Immature natural killer cell (primary cell): Measurements from ENCODE around the gene ALPG. TPM values are rescaled to one million over a fixed set of nuclear protein-coding genes. Genes with fewer than 3 reads are reported as not detected.
"Not testable (repeated sequence)": the region's sequence is repeated elsewhere in the genome, so short reads cannot be mapped to it uniquely, and the experiment has no call there.

ENCODE experiments used
- DNase-seq, 3 donors: peaks; one replicate each; pipeline ENCODE4 v3.0.0; 2022; ENCODE audit warnings: mixed read lengths in 1 of 3
- H3K27ac Mint-ChIP-seq, 6 donors: one replicate each; pipeline ENCODE4 v1.8.0; 2020; ENCODE audit warnings: mixed read lengths in 6 of 6, mild to moderate bottlenecking in 5 of 6, inconsistent platforms in 4 of 6, moderate library complexity in 3 of 6
- H3K27me3 Mint-ChIP-seq, 3 donors: one replicate each; pipeline ENCODE4 v1.8.0; 2020 to 2021; ENCODE audit warnings: low read depth in 3 of 3, mild to moderate bottlenecking in 3 of 3, mixed read lengths in 3 of 3, moderate library complexity in 3 of 3, inconsistent platforms in 1 of 3
- H3K36me3 Mint-ChIP-seq, 3 donors: one replicate each; pipeline ENCODE4 v1.8.0; 2020; ENCODE audit warnings: mixed read lengths in 3 of 3, inconsistent platforms in 2 of 3, mild to moderate bottlenecking in 2 of 3
- H3K4me1 Mint-ChIP-seq, 2 donors: one replicate each; pipeline ENCODE4 v1.8.0; 2020; ENCODE audit warnings: inconsistent platforms in 2 of 2, mild to moderate bottlenecking in 2 of 2, mixed read lengths in 2 of 2, moderate library complexity in 1 of 2
- H3K4me3 Mint-ChIP-seq, 5 donors: one replicate each; pipeline ENCODE4 v1.8.0; 2020; ENCODE audit warnings: mild to moderate bottlenecking in 5 of 5, mixed read lengths in 5 of 5, inconsistent platforms in 3 of 5, moderate library complexity in 3 of 5
- H3K9me3 Mint-ChIP-seq, 6 donors: one replicate each; pipeline ENCODE4 v1.8.0; 2020; ENCODE audit warnings: mild to moderate bottlenecking in 6 of 6, mixed read lengths in 6 of 6, inconsistent platforms in 4 of 6, moderate library complexity in 3 of 6
- polyA plus RNA-seq, 3 donors: library from polyadenylated mRNA; unstranded; fragments of 300-500 nt; fragmentation: Illumina TruSeq; gene quantifications; one replicate each; pipeline ENCODE4 v1.2.3, GENCODE V29; 2021

The ALPG gene
- polyA plus RNA-seq, 3 donors from 2014 or later: not detected

GRCh38 chr2:232382331-232383225 is 24.1 kb upstream of the ALPG start:
- no peak overlapping the region for H3K27ac Mint-ChIP-seq
- DNase-seq: no peak
- H3K27me3 Mint-ChIP-seq: peaks cover 2 to 7% (median 7%) of the 10 kb centered on the region in 3 donors
- no peaks in the 10 kb centered on the region for H3K9me3 Mint-ChIP-seq
- H3K4me3 Mint-ChIP-seq: no peak overlapping the region
- no peaks in the 10 kb centered on the region for H3K4me1 Mint-ChIP-seq
- H3K36me3 Mint-ChIP-seq: no peaks in the 10 kb centered on the region

GRCh38 chr2:232384466-232384865 is 22.2 kb upstream of the ALPG start:
- no peaks in the 10 kb centered on the region for H3K4me1 Mint-ChIP-seq
- H3K9me3 Mint-ChIP-seq: no peaks in the 10 kb centered on the region
- DNase-seq: no peak
- H3K36me3 Mint-ChIP-seq: peaks cover 0 to 3% (median 0%) of the 10 kb centered on the region in 3 donors
- peaks cover 2 to 7% (median 7%) of the 10 kb centered on the region in 3 donors for H3K27me3 Mint-ChIP-seq
- no peak overlapping the region for H3K4me3 Mint-ChIP-seq
- H3K27ac Mint-ChIP-seq: no peak overlapping the region

GRCh38 chr2:232385058-232385457 is 21.6 kb upstream of the ALPG start:
- not testable (repeated sequence) for H3K27me3 Mint-ChIP-seq, H3K36me3 Mint-ChIP-seq, H3K9me3 Mint-ChIP-seq, DNase-seq, H3K27ac Mint-ChIP-seq, H3K4me1 Mint-ChIP-seq, H3K4me3 Mint-ChIP-seq

GRCh38 chr2:232385660-232386489 is 20.8 kb upstream of the ALPG start:
- H3K27ac Mint-ChIP-seq: no peak overlapping the region
- H3K36me3 Mint-ChIP-seq: peaks cover 0 to 3% (median 0%) of the 10 kb centered on the region in 3 donors
- no peak overlapping the region for H3K4me3 Mint-ChIP-seq
- no peak for DNase-seq
- no peaks in the 10 kb centered on the region for H3K4me1 Mint-ChIP-seq
- no peaks in the 10 kb centered on the region for H3K9me3 Mint-ChIP-seq
- peaks cover 3 to 9% (median 7%) of the 10 kb centered on the region in 3 donors for H3K27me3 Mint-ChIP-seq

- Mint-ChIP-seq H3K9me3 (no peaks in the 10 kb centered on the region), H3K27me3 (peaks cover 3 to 9% (median 7%) of the 10 kb centered on the region in 3 donors), H3K4me3 (no peak overlapping the region), H3K36me3 (peaks cover 0 to 3% (median 0%) of the 10 kb centered on the region in 3 donors), H3K27ac (no peak overlapping the region), H3K4me1 (no peaks in the 10 kb centered on the region)
- DNase-seq: no peak
These were observed 20.2 kb upstream of the ALPG start for GRCh38 chr2:232386490-232386739.

- H3K4me3 Mint-ChIP-seq: no peak overlapping the region
- H3K4me1 Mint-ChIP-seq: no peaks in the 10 kb centered on the region
- no peak overlapping the region for H3K27ac Mint-ChIP-seq
- H3K27me3 Mint-ChIP-seq: peaks cover 1 to 9% (median 7%) of the 10 kb centered on the region in 3 donors
- H3K36me3 Mint-ChIP-seq: peaks cover 0 to 3% (median 0%) of the 10 kb centered on the region in 3 donors
- no peak for DNase-seq
- H3K9me3 Mint-ChIP-seq: no peaks in the 10 kb centered on the region
These were observed 19.7 kb upstream of the ALPG start for GRCh38 chr2:232386740-232387450.

GRCh38 chr2:232387451-232388171 is 19.0 kb upstream of the ALPG start:
- Mint-ChIP-seq H3K27me3 (peaks cover 1 to 9% (median 7%) of the 10 kb centered on the region in 3 donors), H3K27ac (no peak overlapping the region), H3K4me1 (no peaks in the 10 kb centered on the region), H3K4me3 (no peak overlapping the region), H3K9me3 (no peaks in the 10 kb centered on the region), H3K36me3 (peaks cover 0 to 3% (median 0%) of the 10 kb centered on the region in 3 donors)
- no peak for DNase-seq

DNA sequence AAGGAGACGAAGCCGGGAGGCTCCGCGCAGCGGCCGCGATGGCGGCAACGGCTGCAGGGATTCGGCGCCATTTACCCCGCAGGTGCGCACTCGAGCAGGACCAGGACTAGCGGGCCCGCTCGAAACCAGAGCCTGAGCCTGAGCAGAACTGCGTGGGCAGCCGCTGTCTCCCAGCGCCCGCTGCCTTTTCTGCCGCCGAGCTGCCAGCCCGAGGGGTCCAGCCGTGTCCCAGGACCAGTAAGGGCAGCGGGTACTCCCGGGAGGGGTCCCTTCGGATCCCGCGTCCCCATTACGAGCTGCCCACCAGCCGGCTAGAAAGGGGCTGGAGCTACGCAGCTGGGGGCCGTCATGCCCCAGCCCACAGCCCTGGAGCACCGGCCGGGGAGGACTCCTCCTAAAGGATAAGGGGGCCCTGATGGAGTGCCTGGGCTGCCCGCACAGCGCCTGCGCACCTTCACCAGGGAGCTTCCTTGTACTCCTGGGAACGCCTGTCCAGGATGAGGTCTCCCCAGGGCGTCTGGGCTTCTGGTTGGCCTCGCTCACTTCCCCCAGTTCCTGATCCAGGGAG is 18.2 kb upstream of the ALPG start:
- no peak overlapping the region for H3K27ac Mint-ChIP-seq
- no peaks in the 10 kb centered on the region for H3K9me3 Mint-ChIP-seq
- no peaks in the 10 kb centered on the region for H3K4me1 Mint-ChIP-seq
- peaks cover 1 to 9% (median 4%) of the 10 kb centered on the region in 3 donors for H3K27me3 Mint-ChIP-seq
- DNase-seq: no peak
- peaks cover 0 to 3% (median 0%) of the 10 kb centered on the region in 3 donors for H3K36me3 Mint-ChIP-seq
- H3K4me3 Mint-ChIP-seq: no peak overlapping the region

DNA sequence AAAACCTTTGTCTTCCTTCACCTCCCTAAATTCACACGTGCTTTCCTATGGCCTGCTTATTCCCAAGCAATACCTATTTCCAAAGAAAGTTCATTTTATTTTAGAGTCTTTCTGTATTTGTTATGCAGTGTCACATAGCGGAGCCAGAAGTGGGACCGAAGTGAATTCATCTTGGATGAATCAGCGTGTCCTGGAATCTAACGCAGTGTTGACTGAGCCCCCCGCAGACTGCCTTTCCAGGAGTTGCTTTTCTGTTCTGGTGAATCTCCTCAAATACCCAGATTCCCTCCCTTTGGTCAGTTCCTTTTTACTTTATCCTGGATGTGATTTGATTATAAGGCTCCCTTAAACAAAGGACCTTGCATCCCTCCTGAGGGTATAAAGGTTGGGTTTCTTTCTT is 17.3 kb upstream of the ALPG start:
- Mint-ChIP-seq H3K27ac (no peak overlapping the region), H3K9me3 (no peaks in the 10 kb centered on the region), H3K27me3 (peaks cover 1 to 8% (median 4%) of the 10 kb centered on the region in 3 donors), H3K4me1 (no peaks in the 10 kb centered on the region), H3K36me3 (peaks cover 0 to 3% (median 0%) of the 10 kb centered on the region in 3 donors), H3K4me3 (peak overlapping the region in 1 of 5 donors; percentile 27)
- DNase-seq: no peak

- Mint-ChIP-seq H3K4me1 (no peaks in the 10 kb centered on the region), H3K4me3 (no peak overlapping the region), H3K9me3 (no peaks in the 10 kb centered on the region), H3K27ac (no peak overlapping the region), H3K27me3 (peaks cover 1 to 9% (median 4%) of the 10 kb centered on the region in 3 donors), H3K36me3 (peaks cover 0 to 3% (median 0%) of the 10 kb centered on the region in 3 donors)
- DNase-seq: no peak
These were observed 16.0 kb upstream of the ALPG start for GRCh38 chr2:232390661-232391060.

GRCh38 chr2:232393556-232393955 is 13.1 kb upstream of the ALPG start:
- Mint-ChIP-seq H3K4me3 (no peak overlapping the region), H3K36me3 (peaks cover 0 to 3% (median 0%) of the 10 kb centered on the region in 3 donors), H3K9me3 (no peaks in the 10 kb centered on the region), H3K27ac (no peak overlapping the region), H3K4me1 (no peaks in the 10 kb centered on the region), H3K27me3 (peaks cover 3 to 9% (median 9%) of the 10 kb centered on the region in 3 donors)
- DNase-seq: no peak

DNA sequence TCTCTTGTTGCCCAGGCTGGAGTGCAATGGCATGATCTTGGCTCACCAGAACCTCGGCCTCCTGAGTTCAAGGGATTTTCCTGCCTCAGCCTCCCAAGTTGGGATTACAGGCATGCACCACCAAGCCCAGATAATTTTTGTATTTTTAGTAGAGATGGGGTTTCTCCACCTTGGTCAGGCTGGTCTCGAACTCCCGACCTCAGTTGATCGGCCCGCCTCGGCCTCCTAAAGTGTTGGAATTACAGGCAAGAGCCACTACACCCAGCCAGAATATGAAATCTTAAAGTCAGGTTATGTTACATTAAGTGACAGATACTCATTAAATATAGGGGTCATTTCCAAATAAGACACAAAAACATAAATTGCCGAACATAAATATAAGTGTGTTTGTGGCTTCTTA is 12.2 kb upstream of the ALPG start:
- H3K9me3 Mint-ChIP-seq, DNase-seq: not testable (repeated sequence)
- H3K27me3 Mint-ChIP-seq: peaks cover 3 to 11% (median 9%) of the 10 kb centered on the region in 3 donors

DNA sequence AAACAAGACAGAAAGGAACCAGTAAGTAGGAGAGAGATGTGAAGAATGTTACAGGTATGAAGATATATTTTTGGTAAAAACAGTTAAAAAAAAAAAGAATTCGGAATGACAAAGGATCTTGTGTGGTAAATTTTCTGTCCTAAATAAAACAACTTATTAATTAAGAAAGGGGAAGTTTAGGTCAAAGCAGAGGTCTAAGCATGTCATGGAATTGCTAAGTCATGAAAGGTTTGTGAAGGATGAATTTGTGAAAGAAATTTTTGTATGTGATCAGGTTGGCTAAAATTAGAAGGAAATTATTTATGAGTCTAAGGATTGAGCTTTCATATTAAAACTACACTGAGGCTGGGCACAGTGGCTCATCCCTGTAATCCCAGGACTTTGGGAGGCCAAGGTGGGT is 11.1 kb upstream of the ALPG start:
- H3K27ac Mint-ChIP-seq: no peak overlapping the region
- H3K27me3 Mint-ChIP-seq: peaks cover 2 to 11% (median 9%) of the 10 kb centered on the region in 3 donors
- H3K36me3 Mint-ChIP-seq: no peaks in the 10 kb centered on the region
- no peak for DNase-seq
- no peaks in the 10 kb centered on the region for H3K9me3 Mint-ChIP-seq
- no peak overlapping the region for H3K4me3 Mint-ChIP-seq
- no peaks in the 10 kb centered on the region for H3K4me1 Mint-ChIP-seq

More for the DNA sequence above, 12.2 kb upstream of the ALPG start:
- not testable (repeated sequence) for H3K4me1 Mint-ChIP-seq, H3K4me3 Mint-ChIP-seq, H3K27ac Mint-ChIP-seq, H3K36me3 Mint-ChIP-seq
